Measurements from ENCODE around the gene PRKCE.

DNA sequence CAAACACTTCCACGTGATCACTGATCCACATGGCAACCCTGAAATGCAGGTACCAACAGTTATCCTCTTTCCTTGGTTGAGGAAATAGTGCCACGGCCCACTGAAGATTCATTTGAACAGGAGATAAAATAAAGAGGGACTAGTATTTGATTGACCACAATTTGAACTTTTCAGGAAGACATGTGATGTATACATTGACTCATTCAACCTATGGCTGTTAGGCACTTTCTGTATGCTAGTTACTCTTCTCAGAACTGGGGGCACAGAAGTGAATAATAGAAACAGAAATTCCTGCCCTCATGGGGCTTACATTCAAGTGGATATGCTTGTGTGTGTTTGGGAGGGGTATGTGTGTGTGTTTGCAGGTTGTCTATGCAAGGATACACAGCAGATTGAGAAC lies 199.6 kb downstream of the PRKCE start:
- TF ChIP-seq, protein P1, sequence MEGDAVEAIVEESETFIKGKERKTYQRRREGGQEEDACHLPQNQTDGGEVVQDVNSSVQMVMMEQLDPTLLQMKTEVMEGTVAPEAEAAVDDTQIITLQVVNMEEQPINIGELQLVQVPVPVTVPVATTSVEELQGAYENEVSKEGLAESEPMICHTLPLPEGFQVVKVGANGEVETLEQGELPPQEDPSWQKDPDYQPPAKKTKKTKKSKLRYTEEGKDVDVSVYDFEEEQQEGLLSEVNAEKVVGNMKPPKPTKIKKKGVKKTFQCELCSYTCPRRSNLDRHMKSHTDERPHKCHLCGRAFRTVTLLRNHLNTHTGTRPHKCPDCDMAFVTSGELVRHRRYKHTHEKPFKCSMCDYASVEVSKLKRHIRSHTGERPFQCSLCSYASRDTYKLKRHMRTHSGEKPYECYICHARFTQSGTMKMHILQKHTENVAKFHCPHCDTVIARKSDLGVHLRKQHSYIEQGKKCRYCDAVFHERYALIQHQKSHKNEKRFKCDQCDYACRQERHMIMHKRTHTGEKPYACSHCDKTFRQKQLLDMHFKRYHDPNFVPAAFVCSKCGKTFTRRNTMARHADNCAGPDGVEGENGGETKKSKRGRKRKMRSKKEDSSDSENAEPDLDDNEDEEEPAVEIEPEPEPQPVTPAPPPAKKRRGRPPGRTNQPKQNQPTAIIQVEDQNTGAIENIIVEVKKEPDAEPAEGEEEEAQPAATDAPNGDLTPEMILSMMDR (IDR thresholded peaks at IDR 0.05): no peak
- TF ChIP-seq POLR2A (IDR thresholded peaks at IDR 0.05): no peak
